ENCODE results near the gene UQCRH. TPM values are rescaled to one million over a fixed set of nuclear protein-coding genes. Genes with fewer than 3 reads are reported as not detected.

UQCRH gene
- total RNA-seq, 1 experiment from 2014 or later, result 663 TPM

GRCh38 chr1:46285730-46286477 is 17.6 kb upstream of the UQCRH start:
- peak; percentile 27 for DNase-seq (ENCODE audit: low spot score)
- Mint-ChIP-seq H3K27ac (no peak overlapping the region), H3K4me3 (no peak overlapping the region), H3K36me3 (peaks cover 14% of the 10 kb centered on the region), H3K27me3 (ENCODE audit: low read depth) (no peaks in the 10 kb centered on the region), H3K4me1 (no peaks in the 10 kb centered on the region), H3K9me3 (no peaks in the 10 kb centered on the region)
- ChIA-PET CTCF (interaction anchor here (0.9 to 1.4 kb wide), 2 partner anchors 54 to 62 kb away, joined by 3 to 5 read pairs; partner anchors contain the start of gene NSUN4), POLR2A (interaction anchor here (0.6 to 1.1 kb wide), 3 partner anchors 14 to 62 kb away, joined by 3 to 4 read pairs (median 3); no protein-coding TSS in a partner anchor)
- peak; percentile 31 for ATAC-seq
- TF ChIP-seq ZMAT4 (CRISPR knock-in tag; IDR thresholded peaks at IDR 0.05) (no peak), PRRX2 (CRISPR knock-in tag; IDR thresholded peaks at IDR 0.05) (no peak), ZNF671 (CRISPR knock-in tag; IDR thresholded peaks at IDR 0.05) (no peak), E2F4 (CRISPR knock-in tag; IDR thresholded peaks at IDR 0.05; ENCODE audit: borderline replicate concordance, low read depth) (no peak), RELA (CRISPR knock-in tag; IDR thresholded peaks at IDR 0.05; ENCODE audit: borderline replicate concordance) (no peak), JAZF1 (CRISPR knock-in tag; IDR thresholded peaks at IDR 0.05) (no peak), MXD4 (CRISPR knock-in tag; IDR thresholded peaks at IDR 0.05; ENCODE audit: borderline replicate concordance) (no peak), FOXJ3 (CRISPR knock-in tag; IDR thresholded peaks at IDR 0.05; ENCODE audit: borderline replicate concordance) (no peak), FOXP1 (CRISPR knock-in tag; IDR thresholded peaks at IDR 0.05; ENCODE audit: borderline replicate concordance) (no peak), NFE2L1 (CRISPR knock-in tag; IDR thresholded peaks at IDR 0.05) (no peak), CREM (CRISPR knock-in tag; IDR thresholded peaks at IDR 0.05) (no peak), USF1 (CRISPR knock-in tag; IDR thresholded peaks at IDR 0.05) (no peak), IRF2 (CRISPR knock-in tag; IDR thresholded peaks at IDR 0.05; ENCODE audit: borderline replicate concordance, low read depth) (no peak), GABPB1 (CRISPR knock-in tag; IDR thresholded peaks at IDR 0.05) (peak; percentile 78), ZNF423 (CRISPR knock-in tag; IDR thresholded peaks at IDR 0.05) (peak; percentile 82; the same call in 1 of the 2 replicates), MAX (CRISPR knock-in tag; IDR thresholded peaks at IDR 0.05) (peak; percentile 40; the same call in 1 of the 2 replicates), ZBTB43 (CRISPR knock-in tag; IDR thresholded peaks at IDR 0.05) (no peak), TEAD1 (CRISPR knock-in tag; IDR thresholded peaks at IDR 0.05) (no peak), NR2C2 (CRISPR knock-in tag; IDR thresholded peaks at IDR 0.05) (no peak), ZNF281 (CRISPR knock-in tag; IDR thresholded peaks at IDR 0.05) (no peak), FOXK1 (CRISPR knock-in tag; IDR thresholded peaks at IDR 0.05) (no peak), ZNF219 (CRISPR knock-in tag; IDR thresholded peaks at IDR 0.05; ENCODE audit: borderline replicate concordance) (no peak), E2F5 (CRISPR knock-in tag; IDR thresholded peaks at IDR 0.05) (no peak), ZNF532 (CRISPR knock-in tag; IDR thresholded peaks at IDR 0.05; ENCODE audit: borderline replicate concordance) (no peak)
